ENCODE measurements around the gene APBA3. TPM values are rescaled to one million over a fixed set of nuclear protein-coding genes. Genes with fewer than 3 reads are reported as not detected.

The APBA3 gene
- total and polyA plus RNA-seq, 2 donors (not counting 1 experiment from before 2014, with no cell fraction given) = 2.7 to 22.3 TPM

DNA sequence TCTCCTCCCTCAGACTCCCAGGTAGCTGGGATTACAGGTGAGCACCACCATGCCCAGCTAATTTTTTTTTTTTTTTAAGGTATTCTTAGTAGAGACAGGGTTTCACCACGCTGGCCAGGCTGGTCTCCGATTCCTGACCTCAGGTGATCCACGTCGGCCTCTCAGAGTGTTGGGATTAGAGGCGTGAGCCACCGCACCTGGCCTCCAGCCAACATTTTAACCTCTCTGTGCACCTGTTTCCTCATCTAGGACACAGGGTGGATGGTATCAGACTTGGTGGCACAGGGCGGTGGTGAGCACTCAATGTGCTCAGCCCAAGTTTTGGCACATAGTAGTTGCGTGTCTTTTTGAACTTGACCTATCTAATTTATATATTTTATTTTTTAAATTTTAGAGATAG is 12.5 kb downstream of the APBA3 start:
- no peaks in the 10 kb centered on the region for H3K27me3 ChIP-seq (ENCODE audit: control insufficient read depth, insufficient read depth, low read length)

DNA sequence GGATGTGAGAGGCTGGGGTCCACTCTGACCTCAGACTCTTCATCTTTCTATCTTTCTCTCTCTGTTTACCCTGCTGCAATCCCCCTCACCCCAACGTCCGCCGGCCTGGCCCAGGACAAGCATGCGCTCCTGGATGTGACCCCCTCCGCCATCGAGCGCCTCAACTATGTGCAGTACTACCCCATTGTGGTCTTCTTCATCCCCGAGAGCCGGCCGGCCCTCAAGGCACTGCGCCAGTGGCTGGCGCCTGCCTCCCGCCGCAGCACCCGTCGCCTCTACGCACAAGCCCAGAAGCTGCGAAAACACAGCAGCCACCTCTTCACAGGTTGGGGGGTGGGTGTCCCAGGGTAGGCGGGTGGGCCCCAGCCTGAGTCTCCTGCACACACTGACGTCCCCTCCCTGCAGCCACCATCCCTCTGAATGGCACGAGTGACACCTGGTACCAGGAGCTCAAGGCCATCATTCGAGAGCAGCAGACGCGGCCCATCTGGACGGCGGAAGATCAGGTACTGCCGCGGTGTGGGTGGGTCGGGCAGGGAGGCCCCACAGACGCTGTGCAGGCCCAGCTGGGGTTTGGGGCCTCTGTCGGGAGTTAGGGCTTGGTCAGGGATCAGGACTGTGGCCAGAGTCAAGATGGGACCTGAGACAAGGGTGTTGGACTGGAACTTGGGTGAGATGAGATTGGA is 15.0 kb downstream of the APBA3 start:
- no peaks in the 10 kb centered on the region for H3K4me1 ChIP-seq (ENCODE audit: control insufficient read depth, extremely low read depth, insufficient read depth, low read length)
- no peak for DNase-seq (ENCODE audit: low read depth in 2 of 2)
- TF ChIP-seq, protein P1, sequence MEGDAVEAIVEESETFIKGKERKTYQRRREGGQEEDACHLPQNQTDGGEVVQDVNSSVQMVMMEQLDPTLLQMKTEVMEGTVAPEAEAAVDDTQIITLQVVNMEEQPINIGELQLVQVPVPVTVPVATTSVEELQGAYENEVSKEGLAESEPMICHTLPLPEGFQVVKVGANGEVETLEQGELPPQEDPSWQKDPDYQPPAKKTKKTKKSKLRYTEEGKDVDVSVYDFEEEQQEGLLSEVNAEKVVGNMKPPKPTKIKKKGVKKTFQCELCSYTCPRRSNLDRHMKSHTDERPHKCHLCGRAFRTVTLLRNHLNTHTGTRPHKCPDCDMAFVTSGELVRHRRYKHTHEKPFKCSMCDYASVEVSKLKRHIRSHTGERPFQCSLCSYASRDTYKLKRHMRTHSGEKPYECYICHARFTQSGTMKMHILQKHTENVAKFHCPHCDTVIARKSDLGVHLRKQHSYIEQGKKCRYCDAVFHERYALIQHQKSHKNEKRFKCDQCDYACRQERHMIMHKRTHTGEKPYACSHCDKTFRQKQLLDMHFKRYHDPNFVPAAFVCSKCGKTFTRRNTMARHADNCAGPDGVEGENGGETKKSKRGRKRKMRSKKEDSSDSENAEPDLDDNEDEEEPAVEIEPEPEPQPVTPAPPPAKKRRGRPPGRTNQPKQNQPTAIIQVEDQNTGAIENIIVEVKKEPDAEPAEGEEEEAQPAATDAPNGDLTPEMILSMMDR (conservative IDR thresholded peaks at IDR 0.05 in 1 of 2, IDR thresholded peaks at IDR 0.05 in 1 of 2; ENCODE audit: low read depth in 1 of 2, low read length in 2 of 2) = no peak
- TF ChIP-seq EZH2 (IDR thresholded peaks at IDR 0.05; ENCODE audit: low read length, missing control alignments) = no peak
- no peak overlapping the region for H3K4me3 ChIP-seq (replicated peaks in 1 of 4; ENCODE audit: control extremely low read depth in 1 of 4, insufficient read depth in 1 of 4, low read depth in 3 of 4, low read length in 4 of 4)
- H3K27ac ChIP-seq (ENCODE audit: insufficient read depth, low read length) = no peak overlapping the region
- no peaks in the 10 kb centered on the region for H3K27me3 ChIP-seq (ENCODE audit: control insufficient read depth, insufficient read depth, low read length)
- no peaks in the 10 kb centered on the region for H3K79me2 ChIP-seq (ENCODE audit: control insufficient read depth, insufficient read depth, low read length)
- no peaks in the 10 kb centered on the region for H4K20me1 ChIP-seq (ENCODE audit: control insufficient read depth, extremely low read depth, insufficient read depth, low read length)
- peaks cover 1% of the 10 kb centered on the region for H3K36me3 ChIP-seq (ENCODE audit: control insufficient read depth, insufficient read depth, low read length)
- no peaks in the 10 kb centered on the region for H3K9me3 ChIP-seq (ENCODE audit: control insufficient read depth, insufficient read depth, low read depth, low read length)
- H3K4me2 ChIP-seq (ENCODE audit: extremely low read depth, insufficient read depth, low read length) = no peak overlapping the region
- H2AFZ ChIP-seq (ENCODE audit: low read length) = no peak overlapping the region
- H3K9ac ChIP-seq (ENCODE audit: insufficient read depth, low read length) = no peak overlapping the region

More for the DNA sequence above, 12.5 kb downstream of the APBA3 start:
- H3K4me2 ChIP-seq (ENCODE audit: extremely low read depth, insufficient read depth, low read length) = no peak overlapping the region
- no peak overlapping the region for H3K27ac ChIP-seq (ENCODE audit: insufficient read depth, low read length)
- no peak for TF ChIP-seq EZH2 (IDR thresholded peaks at IDR 0.05; ENCODE audit: low read length, missing control alignments)
- TF ChIP-seq, protein P1 (conservative IDR thresholded peaks at IDR 0.05 in 1 of 2, IDR thresholded peaks at IDR 0.05 in 1 of 2; ENCODE audit: low read depth in 1 of 2, low read length in 2 of 2) = no peak
- no peak overlapping the region for H2AFZ ChIP-seq (ENCODE audit: low read length)
- H3K9ac ChIP-seq (ENCODE audit: insufficient read depth, low read length) = no peak overlapping the region
- no peak for DNase-seq (ENCODE audit: low read depth in 2 of 2)
- no peak overlapping the region for H3K4me3 ChIP-seq (replicated peaks in 1 of 4; ENCODE audit: control extremely low read depth in 1 of 4, insufficient read depth in 1 of 4, low read depth in 3 of 4, low read length in 4 of 4)
- H3K79me2 ChIP-seq (ENCODE audit: control insufficient read depth, insufficient read depth, low read length) = no peaks in the 10 kb centered on the region
- H4K20me1 ChIP-seq (ENCODE audit: control insufficient read depth, extremely low read depth, insufficient read depth, low read length) = no peaks in the 10 kb centered on the region
- H3K4me1 ChIP-seq (ENCODE audit: control insufficient read depth, extremely low read depth, insufficient read depth, low read length) = no peaks in the 10 kb centered on the region
- peaks cover 1% of the 10 kb centered on the region for H3K36me3 ChIP-seq (ENCODE audit: control insufficient read depth, insufficient read depth, low read length)
- no peaks in the 10 kb centered on the region for H3K9me3 ChIP-seq (ENCODE audit: control insufficient read depth, insufficient read depth, low read depth, low read length)

DNA sequence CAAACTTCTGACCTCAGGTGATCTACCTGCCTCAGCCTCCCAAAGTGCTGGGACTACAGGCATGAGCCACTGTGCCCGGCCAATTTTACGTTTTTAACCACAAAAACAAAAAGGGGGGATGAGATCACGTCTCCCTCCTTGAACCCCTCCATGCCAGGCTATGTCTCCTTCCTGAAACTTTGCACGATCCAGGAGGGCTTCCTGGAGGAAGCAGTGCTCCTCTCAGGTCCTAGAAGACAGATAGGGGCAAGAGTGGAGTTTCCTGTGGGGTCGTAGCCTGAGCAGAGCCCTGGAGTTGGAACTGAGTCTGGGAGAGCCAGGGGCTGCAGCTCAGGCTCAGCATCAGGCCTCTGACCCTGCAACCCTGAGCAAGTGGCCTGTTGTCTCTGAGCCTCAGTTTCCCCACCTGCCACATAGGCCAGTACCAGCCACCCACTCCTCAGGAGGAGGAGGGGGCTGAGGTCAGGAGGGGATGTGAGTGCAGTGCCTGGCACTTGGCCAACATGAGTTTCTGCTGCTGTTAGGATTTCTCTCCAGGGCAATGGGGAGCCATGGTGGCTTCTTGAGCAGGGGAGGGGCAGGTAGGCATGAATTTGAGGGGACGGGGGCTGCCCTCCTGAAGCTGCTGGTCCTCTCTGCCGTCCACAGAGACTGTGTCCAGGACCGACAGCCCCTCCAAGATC is 16.0 kb downstream of the APBA3 start:
- H3K79me2 ChIP-seq (ENCODE audit: control insufficient read depth, insufficient read depth, low read length) = no peaks in the 10 kb centered on the region

More for the DNA sequence above, 16.0 kb downstream of the APBA3 start:
- Histone ChIP-seq H3K27me3 (ENCODE audit: control insufficient read depth, insufficient read depth, low read length) (no peaks in the 10 kb centered on the region), H2AFZ (ENCODE audit: low read length) (no peak overlapping the region), H3K27ac (ENCODE audit: insufficient read depth, low read length) (no peak overlapping the region), H3K9me3 (ENCODE audit: control insufficient read depth, insufficient read depth, low read depth, low read length) (no peaks in the 10 kb centered on the region), H4K20me1 (ENCODE audit: control insufficient read depth, extremely low read depth, insufficient read depth, low read length) (no peaks in the 10 kb centered on the region), H3K4me2 (ENCODE audit: extremely low read depth, insufficient read depth, low read length) (no peak overlapping the region), H3K4me1 (ENCODE audit: control insufficient read depth, extremely low read depth, insufficient read depth, low read length) (no peaks in the 10 kb centered on the region), H3K36me3 (ENCODE audit: control insufficient read depth, insufficient read depth, low read length) (peaks cover 1% of the 10 kb centered on the region), H3K4me3 (replicated peaks in 1 of 4; ENCODE audit: control extremely low read depth in 1 of 4, insufficient read depth in 1 of 4, low read depth in 3 of 4, low read length in 4 of 4) (no peak overlapping the region), H3K9ac (ENCODE audit: insufficient read depth, low read length) (no peak overlapping the region)
- TF ChIP-seq, protein P1 (conservative IDR thresholded peaks at IDR 0.05 in 1 of 2, IDR thresholded peaks at IDR 0.05 in 1 of 2; ENCODE audit: low read depth in 1 of 2, low read length in 2 of 2) = no peak
- TF ChIP-seq EZH2 (IDR thresholded peaks at IDR 0.05; ENCODE audit: low read length, missing control alignments) = no peak
- DNase-seq (ENCODE audit: low read depth in 2 of 2) = no peak
